ENCODE measurements around the gene FER.
"Not testable (repeated sequence)": the region's sequence is repeated elsewhere in the genome, so short reads cannot be mapped to it uniquely, and the experiment has no call there.

Gene FER

GRCh38 chr5:108769352-108769751, 21.7 kb downstream of the FER start:
- Histone ChIP-seq H3K36me3 (ENCODE audit: control insufficient read depth, insufficient read depth, low read length) (no peaks in the 10 kb centered on the region), H3K4me3 (ENCODE audit: low read depth, low read length) (no peak overlapping the region), H3K27me3 (ENCODE audit: control insufficient read depth, insufficient read depth, low read length) (no peaks in the 10 kb centered on the region), H3K27ac (ENCODE audit: low read depth, low read length) (no peak overlapping the region), H3K9ac (ENCODE audit: low read length) (no peak overlapping the region), H3K9me3 (ENCODE audit: control insufficient read depth, insufficient read depth, low read depth, low read length) (0 out of 2 replicates have a peak, but pooled peaks cover 4% of the 10 kb centered on the region), H3K4me1 (ENCODE audit: control insufficient read depth, insufficient read depth, low read length) (no peaks in the 10 kb centered on the region; the same call in 1 of the 2 replicates)

GRCh38 chr5:108772626-108773025, 24.9 kb downstream of the FER start:
- Histone ChIP-seq H3K27me3 (ENCODE audit: control insufficient read depth, insufficient read depth, low read length) (no peaks in the 10 kb centered on the region), H3K36me3 (ENCODE audit: control insufficient read depth, insufficient read depth, low read length) (no peaks in the 10 kb centered on the region), H3K9me3 (ENCODE audit: control insufficient read depth, insufficient read depth, low read depth, low read length) (0 out of 2 replicates have a peak, but pooled peaks cover 7% of the 10 kb centered on the region), H3K4me3 (ENCODE audit: low read depth, low read length) (no peak overlapping the region), H3K4me1 (ENCODE audit: control insufficient read depth, insufficient read depth, low read length) (no peaks in the 10 kb centered on the region), H3K27ac (ENCODE audit: low read depth, low read length) (no peak overlapping the region; the same call in 1 of the 2 replicates), H3K9ac (ENCODE audit: low read length) (no peak overlapping the region)

GRCh38 chr5:108773330-108773729, 25.6 kb downstream of the FER start:
- no peaks in the 10 kb centered on the region for H3K4me1 ChIP-seq (ENCODE audit: control insufficient read depth, insufficient read depth, low read length)
- H3K9me3 ChIP-seq (ENCODE audit: control insufficient read depth, insufficient read depth, low read depth, low read length), result 0 out of 2 replicates have a peak, but pooled peaks cover 7% of the 10 kb centered on the region
- no peak overlapping the region for H3K27ac ChIP-seq (ENCODE audit: low read depth, low read length)
- no peaks in the 10 kb centered on the region for H3K27me3 ChIP-seq (ENCODE audit: control insufficient read depth, insufficient read depth, low read length)
- H3K9ac ChIP-seq (ENCODE audit: low read length), result no peak overlapping the region
- no peak overlapping the region for H3K4me3 ChIP-seq (ENCODE audit: low read depth, low read length)
- no peaks in the 10 kb centered on the region for H3K36me3 ChIP-seq (ENCODE audit: control insufficient read depth, insufficient read depth, low read length)

- H3K4me3 ChIP-seq (ENCODE audit: low read depth, low read length); H3K36me3 ChIP-seq (ENCODE audit: control insufficient read depth, insufficient read depth, low read length); H3K9ac ChIP-seq (ENCODE audit: low read length); H3K27me3 ChIP-seq (ENCODE audit: control insufficient read depth, insufficient read depth, low read length); H3K4me1 ChIP-seq (ENCODE audit: control insufficient read depth, insufficient read depth, low read length); H3K27ac ChIP-seq (ENCODE audit: low read depth, low read length); H3K9me3 ChIP-seq (ENCODE audit: control insufficient read depth, insufficient read depth, low read depth, low read length): not testable (repeated sequence)
Observed at GRCh38 chr5:108774079-108774478, 26.4 kb downstream of the FER start.

- not testable (repeated sequence) for H3K36me3 ChIP-seq (ENCODE audit: control insufficient read depth, insufficient read depth, low read length); H3K9ac ChIP-seq (ENCODE audit: low read length); H3K27ac ChIP-seq (ENCODE audit: low read depth, low read length); H3K4me3 ChIP-seq (ENCODE audit: low read depth, low read length); H3K27me3 ChIP-seq (ENCODE audit: control insufficient read depth, insufficient read depth, low read length); H3K4me1 ChIP-seq (ENCODE audit: control insufficient read depth, insufficient read depth, low read length); H3K9me3 ChIP-seq (ENCODE audit: control insufficient read depth, insufficient read depth, low read depth, low read length)
Observed at GRCh38 chr5:108777582-108777981, 29.9 kb downstream of the FER start.

GRCh38 chr5:108784577-108784976, 36.9 kb downstream of the FER start:
- H3K9ac ChIP-seq (ENCODE audit: low read length); H3K4me3 ChIP-seq (ENCODE audit: low read depth, low read length); H3K27me3 ChIP-seq (ENCODE audit: control insufficient read depth, insufficient read depth, low read length); H3K27ac ChIP-seq (ENCODE audit: low read depth, low read length); H3K4me1 ChIP-seq (ENCODE audit: control insufficient read depth, insufficient read depth, low read length): not testable (repeated sequence)
- Histone ChIP-seq H3K36me3 (ENCODE audit: control insufficient read depth, insufficient read depth, low read length) (peaks cover 17% of the 10 kb centered on the region), H3K9me3 (ENCODE audit: control insufficient read depth, insufficient read depth, low read depth, low read length) (peaks cover 33% of the 10 kb centered on the region)

GRCh38 chr5:108786806-108787483, 39.2 kb downstream of the FER start:
- Histone ChIP-seq H3K9me3 (ENCODE audit: control insufficient read depth, insufficient read depth, low read depth, low read length) (peaks cover 33% of the 10 kb centered on the region), H3K4me1 (ENCODE audit: control insufficient read depth, insufficient read depth, low read length) (no peaks in the 10 kb centered on the region), H3K27me3 (ENCODE audit: control insufficient read depth, insufficient read depth, low read length) (no peaks in the 10 kb centered on the region), H3K36me3 (ENCODE audit: control insufficient read depth, insufficient read depth, low read length) (peaks cover 17% of the 10 kb centered on the region), H3K9ac (ENCODE audit: low read length) (no peak overlapping the region), H3K4me3 (ENCODE audit: low read depth, low read length) (no peak overlapping the region), H3K27ac (ENCODE audit: low read depth, low read length) (no peak overlapping the region)

- H3K27me3 ChIP-seq (ENCODE audit: control insufficient read depth, insufficient read depth, low read length), result no peaks in the 10 kb centered on the region
- peaks cover 30% of the 10 kb centered on the region for H3K9me3 ChIP-seq (ENCODE audit: control insufficient read depth, insufficient read depth, low read depth, low read length)
- peaks cover 19% of the 10 kb centered on the region for H3K36me3 ChIP-seq (ENCODE audit: control insufficient read depth, insufficient read depth, low read length)
- H3K27ac ChIP-seq (ENCODE audit: low read depth, low read length), result no peak overlapping the region
- no peak overlapping the region for H3K4me3 ChIP-seq (ENCODE audit: low read depth, low read length)
- H3K9ac ChIP-seq (ENCODE audit: low read length), result no peak overlapping the region
- H3K4me1 ChIP-seq (ENCODE audit: control insufficient read depth, insufficient read depth, low read length), result no peaks in the 10 kb centered on the region
Observed at GRCh38 chr5:108788142-108788541, 40.4 kb downstream of the FER start.

GRCh38 chr5:108793207-108793606, 45.5 kb downstream of the FER start:
- Histone ChIP-seq H3K9ac (ENCODE audit: low read length) (no peak overlapping the region), H3K27ac (ENCODE audit: low read depth, low read length) (no peak overlapping the region), H3K4me3 (ENCODE audit: low read depth, low read length) (no peak overlapping the region), H3K27me3 (ENCODE audit: control insufficient read depth, insufficient read depth, low read length) (no peaks in the 10 kb centered on the region), H3K4me1 (ENCODE audit: control insufficient read depth, insufficient read depth, low read length) (peaks cover 4% of the 10 kb centered on the region; the same call in 1 of the 2 replicates), H3K36me3 (ENCODE audit: control insufficient read depth, insufficient read depth, low read length) (peaks cover 2% of the 10 kb centered on the region; the same call in 1 of the 2 replicates), H3K9me3 (ENCODE audit: control insufficient read depth, insufficient read depth, low read depth, low read length) (no peaks in the 10 kb centered on the region)

GRCh38 chr5:108794349-108794748, 46.7 kb downstream of the FER start:
- not testable (repeated sequence) for H3K4me3 ChIP-seq (ENCODE audit: low read depth, low read length); H3K36me3 ChIP-seq (ENCODE audit: control insufficient read depth, insufficient read depth, low read length); H3K4me1 ChIP-seq (ENCODE audit: control insufficient read depth, insufficient read depth, low read length); H3K27me3 ChIP-seq (ENCODE audit: control insufficient read depth, insufficient read depth, low read length); H3K9me3 ChIP-seq (ENCODE audit: control insufficient read depth, insufficient read depth, low read depth, low read length); H3K27ac ChIP-seq (ENCODE audit: low read depth, low read length); H3K9ac ChIP-seq (ENCODE audit: low read length)

GRCh38 chr5:108797396-108797795, 49.7 kb downstream of the FER start:
- Histone ChIP-seq H3K4me1 (ENCODE audit: control insufficient read depth, insufficient read depth, low read length) (peaks cover 4% of the 10 kb centered on the region; the same call in 1 of the 2 replicates), H3K27ac (ENCODE audit: low read depth, low read length) (no peak overlapping the region)

More at GRCh38 chr5:108797396-108797795, 49.7 kb downstream of the FER start:
- 0 out of 2 replicates have a peak, but pooled peaks cover 2% of the 10 kb centered on the region for H3K9me3 ChIP-seq (ENCODE audit: control insufficient read depth, insufficient read depth, low read depth, low read length)
- H3K4me3 ChIP-seq (ENCODE audit: low read depth, low read length), result no peak overlapping the region
- H3K36me3 ChIP-seq (ENCODE audit: control insufficient read depth, insufficient read depth, low read length), result peaks cover 2% of the 10 kb centered on the region; the same call in 1 of the 2 replicates
- no peaks in the 10 kb centered on the region for H3K27me3 ChIP-seq (ENCODE audit: control insufficient read depth, insufficient read depth, low read length)
- no peak overlapping the region for H3K9ac ChIP-seq (ENCODE audit: low read length)
